ENCODE measurements around the gene URB1.

DNA sequence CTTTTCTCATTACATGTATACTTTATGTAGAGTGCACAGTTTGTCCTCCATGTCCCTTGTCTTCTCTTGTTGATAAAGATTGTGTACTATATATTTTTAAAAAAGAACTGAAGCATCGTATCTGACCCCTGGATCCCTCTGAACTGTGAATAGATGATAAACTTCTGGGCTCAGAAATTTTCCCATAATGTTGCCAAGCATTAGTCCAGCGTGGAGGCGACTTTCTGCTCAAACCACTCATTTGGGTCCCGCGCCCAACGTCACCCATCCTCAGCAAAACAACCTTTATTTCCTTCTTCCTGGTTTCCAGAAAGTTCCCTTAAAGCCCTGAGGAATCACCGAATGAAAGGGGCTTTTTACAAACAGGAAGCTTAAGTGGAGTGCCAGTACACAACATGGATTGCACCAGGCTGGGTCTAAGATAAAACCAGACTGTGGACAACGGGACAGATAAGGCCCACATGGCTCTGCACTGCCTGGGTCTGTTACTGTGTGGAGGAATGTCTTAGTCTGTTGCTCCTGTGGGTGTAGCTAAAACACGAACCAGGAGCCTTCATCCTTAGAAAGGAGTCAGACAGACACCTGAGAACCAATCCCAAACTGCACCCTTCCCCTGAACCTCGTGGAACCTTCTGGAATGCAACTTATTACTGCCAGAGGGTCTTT lies 35.3 kb upstream of the URB1 start:
- no peak for TF ChIP-seq YY1 (tag by site-specific recombination; IDR thresholded peaks at IDR 0.05)
- TF ChIP-seq CTCF (tag by site-specific recombination; IDR thresholded peaks at IDR 0.05), result no peak
- no peak for TF ChIP-seq ZNF114 (tag by site-specific recombination; IDR thresholded peaks at IDR 0.05)
- TF ChIP-seq ZNF174 (tag by site-specific recombination; IDR thresholded peaks at IDR 0.05), result no peak
- TF ChIP-seq PRDM10 (tag by site-specific recombination; IDR thresholded peaks at IDR 0.05), result no peak
- TF ChIP-seq ZNF138 (tag by site-specific recombination; IDR thresholded peaks at IDR 0.05; ENCODE audit: borderline replicate concordance), result no peak

Measured in HEK293 (cell line).